ENCODE results near the gene PCDH9.

Gene PCDH9

GRCh38 chr13:66415444-66415843, 814.7 kb downstream of the PCDH9 start:
- DNase-seq, result no peak

GRCh38 chr13:66414066-66414800, 815.9 kb downstream of the PCDH9 start:
- DNase-seq, result no peak

- DNase-seq, result no peak
Measured at GRCh38 chr13:66410314-66410713, 819.8 kb downstream of the PCDH9 start.

- DNase-seq, result no peak
Measured at GRCh38 chr13:66409542-66409941, 820.6 kb downstream of the PCDH9 start.

GRCh38 chr13:66407128-66407527, 823.0 kb downstream of the PCDH9 start:
- no peak for DNase-seq

- DNase-seq, result no peak
Measured at GRCh38 chr13:66405908-66406802, 824.0 kb downstream of the PCDH9 start.

GRCh38 chr13:66402546-66402945, 827.6 kb downstream of the PCDH9 start:
- no peak for DNase-seq

- DNase-seq, result no peak
Measured at GRCh38 chr13:66402066-66402465, 828.1 kb downstream of the PCDH9 start.

- no peak for DNase-seq
Measured at GRCh38 chr13:66400292-66400691, 829.8 kb downstream of the PCDH9 start.

GRCh38 chr13:66399873-66400272, 830.3 kb downstream of the PCDH9 start:
- DNase-seq, result no peak

GRCh38 chr13:66397133-66397532, 833.0 kb downstream of the PCDH9 start:
- DNase-seq, result no peak

GRCh38 chr13:66391322-66391721, 838.8 kb downstream of the PCDH9 start:
- DNase-seq, result no peak

- DNase-seq, result no peak
Measured at GRCh38 chr13:66378894-66379293, 851.2 kb downstream of the PCDH9 start.

- DNase-seq, result no peak
Measured at GRCh38 chr13:66377569-66377968, 852.6 kb downstream of the PCDH9 start.

GRCh38 chr13:66375756-66376155, 854.4 kb downstream of the PCDH9 start:
- no peak for DNase-seq

GRCh38 chr13:66369666-66370065, 860.5 kb downstream of the PCDH9 start:
- DNase-seq, result no peak

GRCh38 chr13:66367356-66367755, 862.8 kb downstream of the PCDH9 start:
- DNase-seq, result no peak

GRCh38 chr13:66365101-66365500, 865.0 kb downstream of the PCDH9 start:
- no peak for DNase-seq

- DNase-seq, result no peak
Measured at GRCh38 chr13:66364346-66364745, 865.8 kb downstream of the PCDH9 start.

GRCh38 chr13:66362485-66362884, 867.7 kb downstream of the PCDH9 start:
- no peak for DNase-seq

GRCh38 chr13:66359910-66360552, 870.1 kb downstream of the PCDH9 start:
- no peak for DNase-seq

GRCh38 chr13:66359393-66359792, 870.7 kb downstream of the PCDH9 start:
- DNase-seq, result no peak

- no peak for DNase-seq
Measured at GRCh38 chr13:66358564-66358963, 871.6 kb downstream of the PCDH9 start.

GRCh38 chr13:66357463-66357862, 872.7 kb downstream of the PCDH9 start:
- DNase-seq, result no peak

Data from CD4-positive, alpha-beta T cell treated with Interleukin-4 for 1 hour (primary cell).